NT2/D1 (cell line): ENCODE results near the gene HS6ST2.

Experiments used
- SUZ12 ChIP-seq: IDR thresholded peaks from 2 replicates; pipeline ENCODE4 v1.6.1; 2011; ENCODE audit not compliant: insufficient read length, insufficient read depth; ENCODE audit errors: extremely low read depth
- YY1 ChIP-seq: IDR thresholded peaks from 2 replicates; pipeline ENCODE4 v1.6.1; 2011; ENCODE audit not compliant: insufficient read length, insufficient read depth

DNA sequence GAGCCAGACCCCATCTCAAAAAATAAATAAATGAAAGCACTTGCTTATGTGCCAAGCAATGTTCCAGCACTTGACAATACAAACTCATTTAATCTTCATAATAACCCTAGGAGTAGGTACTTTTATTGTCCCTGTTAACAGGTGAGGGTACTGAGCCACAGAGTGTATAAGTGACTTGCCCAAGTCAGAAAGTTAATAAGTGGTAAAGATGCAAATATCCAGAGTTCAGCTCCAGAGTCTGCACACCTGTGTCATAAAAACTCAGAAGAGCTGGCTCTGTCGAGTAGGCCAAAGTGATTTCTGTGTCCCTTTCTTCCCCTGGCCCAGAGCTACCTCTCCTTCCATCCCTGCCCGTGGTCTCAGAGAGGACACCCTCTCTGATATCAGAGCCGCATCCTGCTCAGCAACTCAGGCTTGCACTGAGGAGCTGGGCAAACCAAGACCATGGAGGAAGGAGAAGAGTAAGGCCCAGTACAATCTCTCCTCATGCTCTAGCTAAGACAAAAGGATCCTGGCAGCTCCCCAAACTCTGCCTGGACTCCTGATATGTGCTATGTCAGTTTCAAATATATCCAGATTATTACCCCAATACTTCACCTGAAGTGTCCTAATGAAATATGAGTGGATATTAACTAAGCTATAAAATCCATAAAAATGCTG lies 136.3 kb downstream of the HS6ST2 start:
- TF ChIP-seq SUZ12, result no peak
- no peak for TF ChIP-seq YY1
